HG03442 (cell line): ENCODE results near the gene WNT7A.

Experiments
- ATAC-seq: cut with Tn5 transposase; IDR thresholded peaks from one replicate; pipeline ENCODE4 v1.9.1; 2021; ENCODE audit warnings: mild to moderate bottlenecking, moderate library complexity; ENCODE audit not compliant: unreplicated experiment

Gene WNT7A

DNA sequence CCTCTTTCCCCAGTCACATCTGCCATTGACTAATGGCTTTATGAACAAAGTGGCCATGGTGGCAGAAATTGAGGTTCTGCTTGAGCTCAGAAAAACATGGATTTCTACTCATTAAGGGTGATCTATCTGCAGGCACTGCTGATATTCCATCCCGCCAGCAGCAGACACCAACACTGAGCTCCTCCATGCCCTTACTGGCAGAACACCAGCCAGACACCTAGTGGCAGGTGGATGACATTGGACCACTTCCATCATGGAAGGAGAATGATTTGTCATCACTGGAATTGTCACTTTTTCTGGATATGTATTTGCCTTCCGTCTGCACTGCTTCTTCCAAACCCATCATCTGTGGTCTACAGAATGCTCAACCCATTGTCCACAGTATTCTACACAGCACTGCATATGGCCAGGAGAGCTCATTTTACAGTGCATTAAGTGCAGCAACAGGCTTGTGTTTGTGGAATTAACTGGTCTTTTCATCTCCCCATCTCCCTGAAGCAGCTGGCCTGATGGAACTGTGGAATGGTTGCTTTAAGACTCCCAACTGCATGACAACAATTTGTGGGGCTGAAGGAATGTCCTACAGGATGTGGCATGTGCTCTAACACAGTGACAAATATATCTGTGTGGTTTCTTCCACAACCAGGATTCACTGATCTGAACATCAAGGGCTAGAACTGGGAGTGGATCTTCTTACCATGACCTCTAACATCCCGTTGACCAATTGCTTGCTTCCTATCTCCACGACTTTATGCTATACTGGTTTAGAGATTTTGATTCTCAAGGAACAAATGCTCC lies 103.4 kb downstream of the WNT7A start:
- ATAC-seq, result no peak

- no peak for ATAC-seq
Observed at GRCh38 chr3:13772885-13773745, 106.8 kb downstream of the WNT7A start.

DNA sequence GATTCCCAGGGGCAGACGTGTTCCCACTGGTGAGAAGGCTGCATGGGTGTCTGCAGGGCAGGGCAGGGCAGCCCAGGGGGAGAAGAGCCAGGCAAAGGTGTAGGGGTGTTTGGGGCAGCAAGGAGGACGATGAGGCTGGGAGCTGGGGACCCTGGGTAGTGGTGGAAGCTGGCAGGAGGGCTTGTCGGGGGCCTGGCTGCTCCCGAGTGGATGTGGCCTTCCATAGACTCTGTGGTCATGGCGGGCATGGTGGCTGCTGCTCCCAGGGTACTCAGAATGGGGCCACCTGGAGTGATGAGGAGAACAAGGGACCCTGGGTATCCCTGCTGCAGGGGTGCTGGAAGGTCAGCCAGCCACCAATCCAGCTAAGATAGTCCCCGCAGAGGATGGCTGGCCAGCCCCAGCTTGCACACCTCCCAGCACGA lies 107.5 kb downstream of the WNT7A start:
- no peak for ATAC-seq

DNA sequence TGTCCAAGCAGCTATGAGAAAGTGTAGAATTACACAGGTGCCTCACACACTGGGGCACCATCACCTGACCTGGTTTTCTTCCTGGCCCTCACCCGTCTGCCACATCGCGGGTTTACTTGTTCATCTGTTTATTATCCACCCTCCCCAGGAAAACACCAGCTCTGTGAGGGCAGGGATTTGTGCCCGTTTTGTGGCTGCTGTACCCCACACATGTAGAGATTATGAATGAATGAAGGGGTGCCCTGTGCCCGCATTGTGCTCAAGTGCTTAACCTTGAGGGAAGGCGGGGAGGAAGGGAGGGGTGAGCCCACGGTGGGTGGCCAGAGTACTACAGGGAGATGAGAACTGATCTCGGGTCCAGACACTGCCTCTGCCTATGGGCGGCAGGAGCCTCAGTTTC lies 108.4 kb downstream of the WNT7A start:
- ATAC-seq, result no peak

GRCh38 chr3:13770170-13771169 lies 109.4 kb downstream of the WNT7A start:
- no peak for ATAC-seq

DNA sequence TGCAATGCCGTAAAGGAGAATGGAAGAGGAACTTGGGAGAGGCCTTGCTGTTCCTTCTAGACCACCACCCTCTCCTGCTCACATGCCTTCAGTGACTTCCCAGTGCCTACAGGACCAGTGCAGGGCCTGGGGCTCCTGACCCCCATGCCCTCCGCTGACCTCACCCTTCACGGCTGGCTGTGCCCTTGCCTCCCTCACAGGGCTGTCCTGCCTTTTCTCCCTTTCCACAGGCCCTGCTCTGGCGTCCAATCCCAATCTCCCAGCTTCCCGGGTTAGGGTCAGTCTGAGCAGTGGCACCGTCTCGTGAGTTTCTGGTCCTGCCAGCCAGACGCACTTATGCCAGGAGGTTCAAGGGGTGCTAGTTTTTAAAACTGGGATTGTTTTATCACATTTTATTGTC lies 110.4 kb downstream of the WNT7A start:
- ATAC-seq, result no peak

DNA sequence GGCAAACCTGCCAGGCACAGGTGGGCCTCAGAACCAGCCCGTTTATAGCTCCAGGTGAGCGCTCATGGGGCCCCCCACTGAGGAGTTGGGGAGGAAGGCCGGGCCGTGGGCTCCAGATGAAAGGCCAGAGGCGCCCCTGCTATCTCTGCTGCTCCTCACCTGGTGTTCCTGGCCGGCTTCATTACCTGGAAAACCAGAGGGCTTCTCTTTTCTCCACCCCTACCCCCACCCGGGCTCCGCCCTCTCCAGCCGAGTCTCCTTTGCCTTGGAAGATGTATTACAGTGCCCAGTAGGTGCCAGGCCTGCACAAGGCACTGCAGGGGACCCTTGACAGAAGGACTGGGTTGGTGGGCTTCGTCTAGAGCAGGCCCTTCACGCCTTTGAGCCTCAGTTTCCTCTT lies 111.4 kb downstream of the WNT7A start:
- no peak for ATAC-seq

DNA sequence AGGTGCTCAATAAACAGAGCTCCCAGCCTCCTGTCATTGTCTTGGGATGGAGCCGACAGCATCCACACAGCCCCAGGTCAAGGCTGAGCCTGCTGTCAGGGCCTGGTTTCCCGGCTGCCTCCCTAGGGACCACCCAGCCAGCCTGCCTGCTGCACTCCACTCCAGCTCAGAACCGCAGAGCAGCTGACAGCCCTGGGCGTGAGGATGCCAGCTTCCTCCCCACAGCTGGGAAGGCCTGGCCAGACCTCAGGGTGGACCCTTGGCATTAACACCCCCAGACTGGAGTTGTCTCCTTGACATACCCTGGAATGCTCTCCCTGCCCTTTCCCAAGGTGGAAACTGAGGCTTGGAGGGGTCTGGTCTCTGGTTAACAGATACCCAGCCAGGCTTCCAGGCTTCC lies 112.0 kb downstream of the WNT7A start:
- no peak for ATAC-seq

DNA sequence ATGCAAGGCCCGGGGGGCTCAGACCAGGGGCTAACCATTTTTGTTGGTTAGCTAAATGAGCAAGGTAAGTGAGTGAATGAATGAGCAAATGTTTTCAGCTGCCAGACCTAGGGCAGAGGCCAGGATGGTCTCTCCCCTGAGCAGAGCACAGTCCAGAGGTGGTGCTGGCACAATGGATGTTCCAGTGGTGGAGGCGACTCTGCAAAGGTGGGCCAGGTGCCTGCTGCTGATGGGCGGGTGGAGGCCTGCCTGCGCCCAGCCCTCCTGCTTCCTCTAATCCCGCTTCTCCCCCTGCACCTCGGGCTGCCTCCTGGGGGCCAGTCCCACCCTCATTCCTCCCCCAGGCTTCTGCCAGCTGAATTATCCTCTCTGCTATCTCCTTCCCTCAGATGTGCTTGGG lies 112.8 kb downstream of the WNT7A start:
- no peak for ATAC-seq
